H1 (cell line): ENCODE results near the gene C19orf25. TPM values are rescaled to one million over a fixed set of nuclear protein-coding genes. Genes with fewer than 3 reads are reported as not detected.

Experiments
- CTCF ChIA-PET: fragments of 300-600 bp; sonication (Branson Sonifier 250); formaldehyde crosslinking; loops from one replicate; lab custom pipeline; 2021; ENCODE audit not compliant: partially characterized antibody; lab: Charles Lee
- POLR2A ChIA-PET: fragments of 300-600 bp; sonication (Branson Sonifier 250); formaldehyde crosslinking; loops from one replicate; lab custom pipeline; 2021; ENCODE audit warnings: inconsistent platforms; ENCODE audit not compliant: partially characterized antibody; lab: Charles Lee
- DNase-seq, 2 experiments: peaks; one replicate each; pipeline versions ENCODE4 v3.0.0 to v3.0.0-alpha.2; 2010 to 2022; ENCODE audit warnings: low spot score in 2 of 2, low read depth in 1 of 2, mixed read lengths in 1 of 2
- FAIRE-seq: peaks from 2 replicates; lab custom pipeline; 2011; peaks lifted over from hg19 to GRCh38; lab: Jason Lieb, UNC
- H2AFZ ChIP-seq: 2 replicates; pipeline ENCODE4 v1.8.1; 2012; ENCODE audit warnings: low read length, inconsistent platforms
- H2AK5ac ChIP-seq: 2 replicates; pipeline ENCODE4 v1.6.1; 2013; ENCODE audit warnings: low read depth, low read length
- H2BK120ac ChIP-seq: replicated peaks from 2 replicates; pipeline ENCODE3; 2013; ENCODE audit warnings: low read depth, low read length, inconsistent platforms
- H2BK12ac ChIP-seq: 2 replicates; pipeline ENCODE4 v1.6.1; 2013; ENCODE audit warnings: low read depth, low read length
- H2BK15ac ChIP-seq: 2 replicates; pipeline ENCODE4 v1.6.1; 2013; ENCODE audit warnings: low read length
- H2BK20ac ChIP-seq: 2 replicates; pipeline ENCODE4 v1.6.1; 2013; ENCODE audit warnings: low read length
- H2BK5ac ChIP-seq: 2 replicates; pipeline ENCODE4 v1.6.1; 2013; ENCODE audit warnings: low read depth, low read length
- H3K14ac ChIP-seq: 2 replicates; pipeline ENCODE4 v1.6.1; 2013; ENCODE audit warnings: inconsistent platforms; ENCODE audit not compliant: insufficient read length
- H3K18ac ChIP-seq: 2 replicates; pipeline ENCODE4 v1.6.1; 2013; ENCODE audit warnings: low read length; ENCODE audit errors: extremely low read depth
- H3K23ac ChIP-seq: 2 replicates; pipeline ENCODE4 v1.6.1; 2013; ENCODE audit warnings: inconsistent platforms; ENCODE audit not compliant: insufficient read length
- H3K23me2 ChIP-seq: 2 replicates; pipeline ENCODE4 v1.6.1; 2013; ENCODE audit warnings: low read depth, low read length
- H3K27ac ChIP-seq: 2 replicates; pipeline ENCODE4 v1.6.1; 2011; ENCODE audit warnings: low read depth, low read length, inconsistent platforms
- H3K27me3 ChIP-seq, 4 experiments: replicated peaks in 1 of 4; 1 replicate in 1 of 4; 2 replicates in 3 of 4; pipeline versions ENCODE4 v1.6.1 to v1.8.1; 2011 to 2013; ENCODE audit warnings: low read length in 3 of 4, mild to moderate bottlenecking in 3 of 4, inconsistent platforms in 2 of 4, mixed read lengths in 2 of 4, moderate library complexity in 1 of 4; ENCODE audit not compliant: control insufficient read depth in 3 of 4, insufficient read depth in 3 of 4; ENCODE audit errors: extremely low read depth in 1 of 4
- H3K36me3 ChIP-seq, 4 experiments: 2 replicates each; pipeline versions ENCODE4 v1.6.1 to v1.8.1; 2011 to 2013; ENCODE audit warnings: mild to moderate bottlenecking in 4 of 4, low read length in 3 of 4, moderate library complexity in 2 of 4, control low read depth in 1 of 4, inconsistent platforms in 1 of 4; ENCODE audit not compliant: insufficient read depth in 4 of 4, control insufficient read depth in 2 of 4
- H3K4ac ChIP-seq: replicated peaks from 2 replicates; pipeline ENCODE3; 2013; ENCODE audit warnings: low read length, low read depth, mixed read lengths, inconsistent platforms; ENCODE audit not compliant: insufficient read length
- H3K4me1 ChIP-seq, 4 experiments: replicated peaks in 1 of 4; 1 replicate in 1 of 4; 2 replicates in 3 of 4; pipeline versions ENCODE4 v1.6.1 to v1.8.1; 2011 to 2013; ENCODE audit warnings: low read length in 3 of 4, inconsistent platforms in 2 of 4, mixed read lengths in 1 of 4; ENCODE audit not compliant: insufficient read depth in 4 of 4, control insufficient read depth in 3 of 4
- H3K4me2 ChIP-seq, 2 experiments: 2 replicates each; pipeline versions ENCODE4 v1.6.1 to v1.8.1; 2011 to 2013; ENCODE audit warnings: low read depth in 2 of 2, low read length in 2 of 2, control low read depth in 1 of 2, inconsistent platforms in 1 of 2, mild to moderate bottlenecking in 1 of 2; ENCODE audit not compliant: insufficient read depth in 1 of 2
- H3K4me3 ChIP-seq, 4 experiments: fragments of 200-600, 300-600 bp in 1 of 4; sonication (generic), shearing (Covaris generic), sonication (Bioruptor Twin) in 1 of 4; 2 replicates each; pipeline versions ENCODE4 v1.5.1 to v1.8.1; 2011 to 2016; ENCODE audit warnings: low read length in 4 of 4, low read depth in 3 of 4, control low read depth in 2 of 4, inconsistent platforms in 2 of 4, mild to moderate bottlenecking in 2 of 4, mixed read lengths in 1 of 4, moderate library complexity in 1 of 4; ENCODE audit not compliant: insufficient read depth in 2 of 4; ENCODE audit errors: extremely low read depth in 1 of 4
- H3K56ac ChIP-seq: replicated peaks from 2 replicates; pipeline ENCODE3; 2013; ENCODE audit warnings: low read depth, mild to moderate bottlenecking, mixed read lengths, low read length, inconsistent platforms; ENCODE audit not compliant: insufficient read length
- H3K79me1 ChIP-seq: 2 replicates; pipeline ENCODE4 v1.6.1; 2013; ENCODE audit warnings: low read depth, low read length, control low read depth
- H3K79me2 ChIP-seq, 2 experiments: 2 replicates each; pipeline versions ENCODE4 v1.6.1 to v1.8.1; 2012 to 2013; ENCODE audit warnings: low read length in 2 of 2, mild to moderate bottlenecking in 2 of 2, inconsistent platforms in 1 of 2; ENCODE audit not compliant: insufficient read depth in 2 of 2, control insufficient read depth in 1 of 2
- H3K9ac ChIP-seq, 4 experiments: replicated peaks in 1 of 4; 1 replicate in 1 of 4; 2 replicates in 3 of 4; pipeline versions ENCODE4 v1.6.1 to v1.8.1; 2011 to 2013; ENCODE audit warnings: low read depth in 3 of 4, low read length in 3 of 4, control low read depth in 2 of 4, mild to moderate bottlenecking in 2 of 4, moderate library complexity in 2 of 4, inconsistent platforms in 1 of 4; ENCODE audit errors: extremely low read depth in 1 of 4
- H3K9me3 ChIP-seq, 2 experiments: 2 replicates each; pipeline versions ENCODE4 v1.6.1 to v1.8.1; 2012 to 2013; ENCODE audit warnings: mild to moderate bottlenecking in 2 of 2, moderate library complexity in 2 of 2, control low read depth in 1 of 2, inconsistent platforms in 1 of 2, low read depth in 1 of 2, low read length in 1 of 2, mixed read lengths in 1 of 2; ENCODE audit not compliant: insufficient read depth in 2 of 2
- H4K20me1 ChIP-seq, 2 experiments: replicated peaks in 1 of 2; 2 replicates each; pipeline versions ENCODE3 to v1.8.1; 2011 to 2013; ENCODE audit warnings: inconsistent platforms in 2 of 2, low read length in 2 of 2, mild to moderate bottlenecking in 1 of 2; ENCODE audit not compliant: insufficient read depth in 2 of 2, control insufficient read depth in 1 of 2
- H4K5ac ChIP-seq: 2 replicates; pipeline ENCODE4 v1.6.1; 2013; ENCODE audit warnings: low read length, low read depth, mixed read lengths, inconsistent platforms; ENCODE audit not compliant: insufficient read length
- H4K8ac ChIP-seq: 2 replicates; pipeline ENCODE4 v1.8.0; 2013; ENCODE audit warnings: mild to moderate bottlenecking, moderate library complexity, low read length, inconsistent platforms; ENCODE audit not compliant: insufficient read depth; ENCODE audit errors: extremely low read depth
- H4K91ac ChIP-seq: replicated peaks from 2 replicates; pipeline ENCODE3; 2013; ENCODE audit warnings: low read length, mixed read lengths, inconsistent platforms; ENCODE audit not compliant: insufficient read length
- EZH2 ChIP-seq: fragments of 200-600 bp; sonication (generic); IDR thresholded peaks from 2 replicates; pipeline ENCODE4 v1.7.1; 2012; ENCODE audit warnings: low read depth, mild to moderate bottlenecking, moderate library complexity, low read length, inconsistent platforms; ENCODE audit not compliant: severe bottlenecking
- USF2 ChIP-seq: IDR thresholded peaks from 2 replicates; pipeline ENCODE4 v1.6.1; 2011; ENCODE audit warnings: low read length, improper control_type of control experiment
- WGBS, 2 experiments: shearing (Covaris generic) in 1 of 2; methylation state at CpG; one replicate each; pipeline versions ENCODE4 v1.1.6 to v1.1.7; 2013 to 2015; ENCODE audit warnings: low lambda C conversion rate in 2 of 2, mixed read lengths in 2 of 2, inconsistent platforms in 1 of 2, low coverage in 1 of 2, missing lambda C conversion rate in 1 of 2; ENCODE audit not compliant: insufficient replicate concordance in 2 of 2, insufficient coverage in 1 of 2, insufficient read length in 1 of 2; ENCODE audit errors: extremely low coverage in 1 of 2, missing lambda C conversion rate in 1 of 2; 5-methylcytosine and 5-hydroxymethylcytosine counted together
- polyA plus RNA-seq, 7 experiments: library from polyadenylated mRNA; depleted of rRNA in 3 of 7; stranded (reverse) in 5 of 7; unstranded in 2 of 7; fragments of >200 nt in 5 of 7; fragments of 200-250 nt in 2 of 7; gene quantifications; 1 replicate in 5 of 7; 2 replicates in 1 of 7; 4 replicates in 1 of 7; pipeline versions ENCODE4 v1.2.1 to v1.2.3, GENCODE V29; 2011 to 2013; ENCODE audit warnings: missing spikeins in 2 of 7, mixed read lengths in 2 of 7
- total RNA-seq: library from RNA; stranded (reverse); fragmentation: NEBNext Ultra II Directional; extraction: Animal tissue kit (Norgen Biotek cat#: 25700); gene quantifications from 2 replicates; pipeline ENCODE4 v1.2.1, GENCODE V29; 2021

The C19orf25 gene
- total and polyA plus RNA-seq, 2 of the 8 experiments (the other 6 are each of a cell fraction or from before 2014, with no cell fraction given), result 41.3 to 67.4 TPM

- TF ChIP-seq USF2 (peak; percentile 25; the same call in 1 of the 2 replicates), EZH2 (no peak)
- no peak overlapping the region for H2BK20ac ChIP-seq
- DNase-seq (no peak), FAIRE-seq (no peak)
- H3K4ac ChIP-seq, result no peak overlapping the region
- peak overlapping the region; percentile 91 to 99 (median 96) for H3K9ac ChIP-seq
- H3K4me1 ChIP-seq, result peaks cover 0 to 5% (median 4%) of the 10 kb centered on the region in 4 experiments; a peak in 4 of 7 replicates
- WGBS, 2 experiments, result 3% methylated on average over 12 of the region's 26 CpGs; no CpG with 5 or more reads in 1 of the 2 experiments
- H2AK5ac ChIP-seq, result no peak overlapping the region
- H3K27me3 ChIP-seq, result no peaks in the 10 kb centered on the region
- H3K14ac ChIP-seq, result no peak overlapping the region
- peaks cover 29 to 48% (median 35%) of the 10 kb centered on the region in 4 experiments for H3K36me3 ChIP-seq
- H3K4me3 ChIP-seq, result peak overlapping the region; percentile 72 to 97 (median 90)
- ChIA-PET CTCF (interaction anchor here (0.6 to 1.2 kb wide), 3 partner anchors 13 to 27 kb away, joined by 3 read pairs; no protein-coding TSS in a partner anchor), POLR2A (interaction anchor here (0.8 to 7.6 kb wide), 10 partner anchors 12 to 195 kb away, joined by 3 to 109 read pairs (median 4); partner anchors contain the start of genes APC2 and REEP6)
- H3K18ac ChIP-seq, result no peak overlapping the region
- H2BK120ac ChIP-seq, result no peak overlapping the region
- H3K27ac ChIP-seq, result peak overlapping the region; percentile 47; the same call in 1 of the 2 replicates
- H4K91ac ChIP-seq, result no peak overlapping the region
- H3K56ac ChIP-seq, result no peak overlapping the region
- H3K4me2 ChIP-seq, result peak overlapping the region; percentile 74 to 75
- no peak overlapping the region for H3K23ac ChIP-seq
- H2AFZ ChIP-seq, result no peak overlapping the region
- H3K79me2 ChIP-seq, result peaks cover 2 to 24% of the 10 kb centered on the region in 2 experiments; a peak in 3 of 4 replicates
- H2BK12ac ChIP-seq, result no peak overlapping the region
- H4K20me1 ChIP-seq, result peaks cover 23 to 29% of the 10 kb centered on the region in 2 experiments
- no peaks in the 10 kb centered on the region for H3K9me3 ChIP-seq
- H3K23me2 ChIP-seq, result peaks cover 3% of the 10 kb centered on the region; the same call in 1 of the 2 replicates
- no peak overlapping the region for H4K5ac ChIP-seq
- H2BK15ac ChIP-seq, result no peak overlapping the region
- 0 out of 2 replicates have a peak overlapping the region, but pooled peaks have one; percentile 95 for H2BK5ac ChIP-seq
- H3K79me1 ChIP-seq, result peaks cover 4% of the 10 kb centered on the region
- H4K8ac ChIP-seq, result peak overlapping the region; percentile 100; the same call in 1 of the 2 replicates
Observed at GRCh38 chr19:1438933-1439354, 40.1 kb downstream of the C19orf25 start.
